PC-9 (cell line): Measurements from ENCODE around the gene NINJ1. TPM values are rescaled to one million over a fixed set of nuclear protein-coding genes. Genes with fewer than 3 reads are reported as not detected.

Experiments used
- BruUV-seq: library from RNA; stranded (reverse); fragments of 400-500 nt; replicated peaks from 2 replicates; lab custom pipeline; 2021; lab: Mats Ljungman, UMichigan
- CTCF ChIA-PET: fragments of 300-600 bp; sonication (Branson Sonifier 250); formaldehyde crosslinking; loops from one replicate; lab custom pipeline; 2022; ENCODE audit warnings: antibody characterized with exemption; lab: Charles Lee
- POLR2A ChIA-PET: fragments of 300-600 bp; sonication (Branson Sonifier 250); formaldehyde crosslinking; loops from one replicate; lab custom pipeline; 2022; ENCODE audit warnings: antibody characterized with exemption; ENCODE audit not compliant: unreplicated experiment; lab: Charles Lee
- DNase-seq, 2 experiments: peaks; one replicate each; pipeline versions ENCODE4 v3.0.0 to v3.0.0-alpha.2; 2015 to 2022; ENCODE audit warnings: mixed read lengths in 1 of 2
- H2AFZ ChIP-seq: fragments of 200-600 bp; sonication (generic); 2 replicates; pipeline ENCODE4 v1.8.1; 2017; ENCODE audit warnings: antibody characterized with exemption
- H3F3A ChIP-seq: fragments of 200-600 bp; sonication (generic); 2 replicates; pipeline ENCODE4 v1.8.1; 2017; ENCODE audit warnings: antibody characterized with exemption, mild to moderate bottlenecking, low read depth; ENCODE audit not compliant: insufficient read depth
- H3K27ac ChIP-seq: fragments of 200-600 bp; sonication (generic); 2 replicates; pipeline ENCODE4 v1.6.1; 2016; ENCODE audit warnings: mixed run types
- H3K27me3 ChIP-seq: fragments of 200-600 bp; sonication (generic); 2 replicates; pipeline ENCODE4 v1.6.1; 2016; ENCODE audit warnings: low read depth, mixed run types; ENCODE audit not compliant: insufficient read depth
- H3K36me3 ChIP-seq: fragments of 200-600 bp; sonication (generic); 2 replicates; pipeline ENCODE4 v1.6.1; 2016; ENCODE audit warnings: low read depth, mixed run types
- H3K4me1 ChIP-seq: fragments of 200-600 bp; sonication (generic); replicated peaks from 2 replicates; pipeline ENCODE4 v1.6.1; 2016; ENCODE audit warnings: mixed run types; ENCODE audit not compliant: insufficient read depth
- H3K4me2 ChIP-seq: fragments of 200-600 bp; sonication (generic); 2 replicates; pipeline ENCODE4 v1.6.1; 2017; ENCODE audit warnings: mixed run types
- H3K4me3 ChIP-seq: fragments of 200-600 bp; sonication (generic); 2 replicates; pipeline ENCODE4 v1.6.1; 2016; ENCODE audit warnings: mixed run types
- H3K79me2 ChIP-seq: fragments of 200-600 bp; sonication (generic); 2 replicates; pipeline ENCODE4 v1.6.1; 2017; ENCODE audit warnings: low read depth, mixed run types
- H3K9me2 ChIP-seq: fragments of 200-600 bp; sonication (generic); 2 replicates; pipeline ENCODE4 v1.8.1; 2017; ENCODE audit warnings: mild to moderate bottlenecking; ENCODE audit not compliant: insufficient read depth
- H3K9me3 ChIP-seq: fragments of 200-600 bp; sonication (generic); 2 replicates; pipeline ENCODE4 v1.8.1; 2016; ENCODE audit warnings: low read depth; ENCODE audit not compliant: insufficient read depth
- H4K20me1 ChIP-seq: fragments of 200-600 bp; sonication (generic); 2 replicates; pipeline ENCODE4 v1.8.1; 2017; ENCODE audit not compliant: insufficient read depth
- CTCF ChIP-seq: fragments of 200-600 bp; sonication (generic); conservative IDR thresholded peaks from 2 replicates; pipeline ENCODE4 v1.6.1; 2017; ENCODE audit warnings: mixed run types, antibody characterized with exemption, mild to moderate bottlenecking, moderate library complexity
- EZH2 ChIP-seq: fragments of 200-600 bp; sonication (generic); IDR thresholded peaks from 2 replicates; pipeline ENCODE4 v1.8.0; 2017; ENCODE audit warnings: antibody characterized with exemption, low read depth
- intact Hi-C: fragments of 100-400 bp; cut with micrococcal nuclease; formaldehyde crosslinking; loops from one replicate; pipeline ENCODE4 v1.10.0; 2022; ENCODE audit not compliant: unreplicated experiment
- total RNA-seq: library from RNA; stranded (reverse); gene quantifications from 2 replicates; pipeline ENCODE4 v1.2.3, GENCODE V29; 2021

NINJ1 gene
- total RNA-seq, 1 experiment from 2014 or later: 115 TPM

DNA sequence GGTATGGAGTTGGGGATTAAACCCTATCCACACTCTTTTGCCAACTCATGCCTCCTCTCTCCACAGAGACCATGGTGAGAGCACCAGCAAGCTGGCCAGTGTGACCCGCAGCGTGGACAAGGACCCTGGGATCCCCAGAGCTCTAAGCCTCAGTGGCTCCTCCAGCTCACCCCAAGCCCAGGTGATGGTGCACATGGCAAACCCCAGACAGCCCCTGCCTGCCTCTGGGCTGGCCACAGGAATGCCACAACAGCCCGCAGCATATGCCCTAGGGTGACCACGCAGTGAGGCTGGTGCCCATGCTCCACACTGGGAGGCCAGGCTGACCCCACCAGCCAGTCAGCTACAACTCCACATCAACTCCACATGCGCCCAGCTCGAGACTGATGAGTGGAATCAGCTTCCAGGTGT is 49.6 kb downstream of the NINJ1 start:
- Histone ChIP-seq H3K4me3 (no peak overlapping the region), H3K27me3 (no peaks in the 10 kb centered on the region), H3F3A (no peaks in the 10 kb centered on the region), H3K36me3 (no peaks in the 10 kb centered on the region), H3K4me1 (peaks cover 6% of the 10 kb centered on the region; the same call in 1 of the 2 replicates), H4K20me1 (no peaks in the 10 kb centered on the region), H3K27ac (no peak overlapping the region), H3K9me2 (no peaks in the 10 kb centered on the region), H3K79me2 (no peaks in the 10 kb centered on the region), H2AFZ (no peak overlapping the region), H3K4me2 (no peak overlapping the region), H3K9me3 (no peaks in the 10 kb centered on the region; the same call in 1 of the 2 replicates)
- ChIA-PET POLR2A (no interaction called here), CTCF (no interaction called here)
- DNase-seq: no peak
- intact Hi-C loops: no loop called here
- TF ChIP-seq CTCF: no peak
- no peak for TF ChIP-seq EZH2
- BruUV-seq: no TSS peak

- no peak overlapping the region; the same call in 1 of the 2 replicates for H3K4me2 ChIP-seq
- H3K36me3 ChIP-seq: no peaks in the 10 kb centered on the region
- no peaks in the 10 kb centered on the region for H3F3A ChIP-seq
- peaks cover 6% of the 10 kb centered on the region; the same call in 1 of the 2 replicates for H3K4me1 ChIP-seq
- no peak overlapping the region for H2AFZ ChIP-seq
- H3K4me3 ChIP-seq: no peak overlapping the region
- ChIA-PET CTCF (no interaction called here), POLR2A (interaction anchor here (0.6 kb wide), 1 partner anchor 11 kb away, joined by 3 read pairs; no protein-coding TSS in a partner anchor)
- no peaks in the 10 kb centered on the region for H3K9me2 ChIP-seq
- H3K27ac ChIP-seq: no peak overlapping the region
- H3K9me3 ChIP-seq: no peaks in the 10 kb centered on the region; the same call in 1 of the 2 replicates
- no TSS peak for BruUV-seq
- no peak for TF ChIP-seq CTCF
- H3K27me3 ChIP-seq: no peaks in the 10 kb centered on the region
- intact Hi-C loops: no loop called here
- no peak for DNase-seq
- no peaks in the 10 kb centered on the region for H3K79me2 ChIP-seq
- no peaks in the 10 kb centered on the region for H4K20me1 ChIP-seq
These were observed 50.2 kb downstream of the NINJ1 start for GRCh38 chr9:93083592-93084470.

DNA sequence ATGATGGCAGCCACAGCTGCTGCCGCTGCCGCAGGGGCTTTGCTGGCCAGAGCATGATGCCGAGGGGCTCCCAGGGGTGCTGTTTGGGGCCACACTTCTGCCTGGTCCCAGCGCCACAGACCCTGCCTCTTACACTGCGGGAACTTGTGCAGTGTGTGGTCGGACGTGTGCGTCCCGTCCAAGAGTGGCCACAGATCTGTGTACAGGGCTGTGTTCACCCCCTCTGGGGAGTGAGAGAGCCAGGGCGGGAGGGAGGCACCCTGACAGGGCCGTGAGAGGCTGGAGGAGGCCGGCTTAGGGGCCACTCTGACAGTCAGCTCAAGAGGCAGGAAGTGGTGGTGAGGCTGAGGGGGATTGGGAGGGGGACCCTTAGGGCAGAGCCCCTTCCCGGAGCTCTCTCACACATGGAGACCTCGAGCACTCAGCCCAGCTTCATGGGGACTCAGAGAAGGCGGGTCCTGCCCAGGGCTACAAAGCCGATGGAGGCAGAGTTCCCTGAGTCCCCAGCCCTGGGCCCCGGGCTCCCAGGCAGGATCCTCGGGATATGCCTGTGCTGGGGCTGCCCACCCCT is 51.1 kb downstream of the NINJ1 start:
- H3K4me3 ChIP-seq: no peak overlapping the region
- intact Hi-C loops: no loop called here
- H3K27ac ChIP-seq: no peak overlapping the region
- H2AFZ ChIP-seq: no peak overlapping the region
- no peaks in the 10 kb centered on the region for H3K79me2 ChIP-seq
- ChIA-PET POLR2A (no interaction called here), CTCF (no interaction called here)
- H3K36me3 ChIP-seq: no peaks in the 10 kb centered on the region
- TF ChIP-seq EZH2 (no peak), CTCF (no peak)
- no peaks in the 10 kb centered on the region for H3K27me3 ChIP-seq
- no peaks in the 10 kb centered on the region for H3K9me3 ChIP-seq
- H3F3A ChIP-seq: no peaks in the 10 kb centered on the region
- H3K4me1 ChIP-seq: peaks cover 6% of the 10 kb centered on the region; the same call in 1 of the 2 replicates
- H3K9me2 ChIP-seq: no peaks in the 10 kb centered on the region
- H4K20me1 ChIP-seq: no peaks in the 10 kb centered on the region
- no peak for DNase-seq
- BruUV-seq: no TSS peak
- H3K4me2 ChIP-seq: no peak overlapping the region
